NCI-H1694 treated with DMSO at 0.1 percent for 48 hours (cell line): ENCODE data around the gene BRAF.
"Not testable (repeated sequence)": the region's sequence is repeated elsewhere in the genome, so short reads cannot be mapped to it uniquely, and the experiment has no call there.

Experiments
- DNase-seq: peaks from one replicate; lab custom pipeline; 2025; lab: John Stamatoyannopoulos, UW

BRAF gene

GRCh38 chr7:140771826-140772225 is 152.9 kb downstream of the BRAF start:
- DNase-seq, result no peak

GRCh38 chr7:140769852-140770251 is 154.9 kb downstream of the BRAF start:
- DNase-seq, result no peak

- DNase-seq, result no peak
Measured at GRCh38 chr7:140767418-140767817, 157.3 kb downstream of the BRAF start.

- not testable (repeated sequence) for DNase-seq
Measured at GRCh38 chr7:140765441-140765840, 159.3 kb downstream of the BRAF start.

- DNase-seq, result not testable (repeated sequence)
Measured at GRCh38 chr7:140763166-140763565, 161.6 kb downstream of the BRAF start.

GRCh38 chr7:140761375-140761774 is 163.4 kb downstream of the BRAF start:
- not testable (repeated sequence) for DNase-seq

- no peak for DNase-seq
Measured at GRCh38 chr7:140754506-140754905, 170.2 kb downstream of the BRAF start.

- no peak for DNase-seq
Measured at GRCh38 chr7:140752533-140752932, 172.2 kb downstream of the BRAF start.

- no peak for DNase-seq
Measured at GRCh38 chr7:140746751-140747150, 178.0 kb downstream of the BRAF start.

GRCh38 chr7:140745266-140746058 is 179.3 kb downstream of the BRAF start:
- DNase-seq, result no peak

- DNase-seq, result no peak
Measured at GRCh38 chr7:140744005-140744404, 180.7 kb downstream of the BRAF start.

GRCh38 chr7:140743255-140743654 is 181.5 kb downstream of the BRAF start:
- DNase-seq, result not testable (repeated sequence)

GRCh38 chr7:140738280-140738679 is 186.4 kb downstream of the BRAF start:
- no peak for DNase-seq

GRCh38 chr7:140734729-140735128 is 190.0 kb downstream of the BRAF start:
- no peak for DNase-seq

GRCh38 chr7:140734096-140734495 is 190.6 kb downstream of the BRAF start:
- no peak for DNase-seq

- DNase-seq, result no peak
Measured at GRCh38 chr7:140732416-140732815, 192.3 kb downstream of the BRAF start.

GRCh38 chr7:140726281-140726680 is 198.4 kb downstream of the BRAF start:
- DNase-seq, result peak; percentile 43

GRCh38 chr7:140724706-140725105 is 200.0 kb downstream of the BRAF start:
- no peak for DNase-seq

GRCh38 chr7:140723574-140723973 is 201.2 kb downstream of the BRAF start:
- no peak for DNase-seq

GRCh38 chr7:140723006-140723405 is 201.7 kb downstream of the BRAF start:
- DNase-seq, result no peak

- no peak for DNase-seq
Measured at GRCh38 chr7:140722254-140722653, 202.5 kb downstream of the BRAF start.

GRCh38 chr7:140719721-140720120 is 205.0 kb downstream of the BRAF start:
- DNase-seq, result no peak

GRCh38 chr7:140714331-140715040 is 210.2 kb downstream of the BRAF start:
- DNase-seq, result no peak
